H1 (cell line): ENCODE results near the gene YRDC. TPM values are rescaled to one million over a fixed set of nuclear protein-coding genes. Genes with fewer than 3 reads are reported as not detected.

Experiments used
- CTCF ChIA-PET: fragments of 300-600 bp; sonication (Branson Sonifier 250); formaldehyde crosslinking; loops from one replicate; lab custom pipeline; 2021; ENCODE audit not compliant: partially characterized antibody; lab: Charles Lee
- POLR2A ChIA-PET: fragments of 300-600 bp; sonication (Branson Sonifier 250); formaldehyde crosslinking; loops from one replicate; lab custom pipeline; 2021; ENCODE audit warnings: inconsistent platforms; ENCODE audit not compliant: partially characterized antibody; lab: Charles Lee
- DNase-seq, 2 experiments: peaks; one replicate each; pipeline versions ENCODE4 v3.0.0 to v3.0.0-alpha.2; 2010 to 2022; ENCODE audit warnings: low spot score in 2 of 2, low read depth in 1 of 2, mixed read lengths in 1 of 2
- FAIRE-seq: peaks from 2 replicates; lab custom pipeline; 2011; peaks lifted over from hg19 to GRCh38; lab: Jason Lieb, UNC
- H2AFZ ChIP-seq: 2 replicates; pipeline ENCODE4 v1.8.1; 2012; ENCODE audit warnings: low read length, inconsistent platforms
- H2AK5ac ChIP-seq: 2 replicates; pipeline ENCODE4 v1.6.1; 2013; ENCODE audit warnings: low read depth, low read length
- H2BK120ac ChIP-seq: replicated peaks from 2 replicates; pipeline ENCODE3; 2013; ENCODE audit warnings: low read depth, low read length, inconsistent platforms
- H2BK12ac ChIP-seq: 2 replicates; pipeline ENCODE4 v1.6.1; 2013; ENCODE audit warnings: low read depth, low read length
- H2BK15ac ChIP-seq: 2 replicates; pipeline ENCODE4 v1.6.1; 2013; ENCODE audit warnings: low read length
- H2BK20ac ChIP-seq: 2 replicates; pipeline ENCODE4 v1.6.1; 2013; ENCODE audit warnings: low read length
- H2BK5ac ChIP-seq: 2 replicates; pipeline ENCODE4 v1.6.1; 2013; ENCODE audit warnings: low read depth, low read length
- H3K14ac ChIP-seq: 2 replicates; pipeline ENCODE4 v1.6.1; 2013; ENCODE audit warnings: inconsistent platforms; ENCODE audit not compliant: insufficient read length
- H3K18ac ChIP-seq: 2 replicates; pipeline ENCODE4 v1.6.1; 2013; ENCODE audit warnings: low read length; ENCODE audit errors: extremely low read depth
- H3K23ac ChIP-seq: 2 replicates; pipeline ENCODE4 v1.6.1; 2013; ENCODE audit warnings: inconsistent platforms; ENCODE audit not compliant: insufficient read length
- H3K23me2 ChIP-seq: 2 replicates; pipeline ENCODE4 v1.6.1; 2013; ENCODE audit warnings: low read depth, low read length
- H3K27ac ChIP-seq: 2 replicates; pipeline ENCODE4 v1.6.1; 2011; ENCODE audit warnings: low read depth, low read length, inconsistent platforms
- H3K27me3 ChIP-seq, 4 experiments: replicated peaks in 1 of 4; 1 replicate in 1 of 4; 2 replicates in 3 of 4; pipeline versions ENCODE4 v1.6.1 to v1.8.1; 2011 to 2013; ENCODE audit warnings: low read length in 3 of 4, mild to moderate bottlenecking in 3 of 4, inconsistent platforms in 2 of 4, mixed read lengths in 2 of 4, moderate library complexity in 1 of 4; ENCODE audit not compliant: control insufficient read depth in 3 of 4, insufficient read depth in 3 of 4; ENCODE audit errors: extremely low read depth in 1 of 4
- H3K36me3 ChIP-seq, 4 experiments: 2 replicates each; pipeline versions ENCODE4 v1.6.1 to v1.8.1; 2011 to 2013; ENCODE audit warnings: mild to moderate bottlenecking in 4 of 4, low read length in 3 of 4, moderate library complexity in 2 of 4, control low read depth in 1 of 4, inconsistent platforms in 1 of 4; ENCODE audit not compliant: insufficient read depth in 4 of 4, control insufficient read depth in 2 of 4
- H3K4ac ChIP-seq: replicated peaks from 2 replicates; pipeline ENCODE3; 2013; ENCODE audit warnings: low read length, low read depth, mixed read lengths, inconsistent platforms; ENCODE audit not compliant: insufficient read length
- H3K4me1 ChIP-seq, 4 experiments: replicated peaks in 1 of 4; 1 replicate in 1 of 4; 2 replicates in 3 of 4; pipeline versions ENCODE4 v1.6.1 to v1.8.1; 2011 to 2013; ENCODE audit warnings: low read length in 3 of 4, inconsistent platforms in 2 of 4, mixed read lengths in 1 of 4; ENCODE audit not compliant: insufficient read depth in 4 of 4, control insufficient read depth in 3 of 4
- H3K4me2 ChIP-seq, 2 experiments: 2 replicates each; pipeline versions ENCODE4 v1.6.1 to v1.8.1; 2011 to 2013; ENCODE audit warnings: low read depth in 2 of 2, low read length in 2 of 2, control low read depth in 1 of 2, inconsistent platforms in 1 of 2, mild to moderate bottlenecking in 1 of 2; ENCODE audit not compliant: insufficient read depth in 1 of 2
- H3K4me3 ChIP-seq, 4 experiments: fragments of 200-600, 300-600 bp in 1 of 4; sonication (generic), shearing (Covaris generic), sonication (Bioruptor Twin) in 1 of 4; 2 replicates each; pipeline versions ENCODE4 v1.5.1 to v1.8.1; 2011 to 2016; ENCODE audit warnings: low read length in 4 of 4, low read depth in 3 of 4, control low read depth in 2 of 4, inconsistent platforms in 2 of 4, mild to moderate bottlenecking in 2 of 4, mixed read lengths in 1 of 4, moderate library complexity in 1 of 4; ENCODE audit not compliant: insufficient read depth in 2 of 4; ENCODE audit errors: extremely low read depth in 1 of 4
- H3K56ac ChIP-seq: replicated peaks from 2 replicates; pipeline ENCODE3; 2013; ENCODE audit warnings: low read depth, mild to moderate bottlenecking, mixed read lengths, low read length, inconsistent platforms; ENCODE audit not compliant: insufficient read length
- H3K79me1 ChIP-seq: 2 replicates; pipeline ENCODE4 v1.6.1; 2013; ENCODE audit warnings: low read depth, low read length, control low read depth
- H3K79me2 ChIP-seq, 2 experiments: 2 replicates each; pipeline versions ENCODE4 v1.6.1 to v1.8.1; 2012 to 2013; ENCODE audit warnings: low read length in 2 of 2, mild to moderate bottlenecking in 2 of 2, inconsistent platforms in 1 of 2; ENCODE audit not compliant: insufficient read depth in 2 of 2, control insufficient read depth in 1 of 2
- H3K9ac ChIP-seq, 4 experiments: replicated peaks in 1 of 4; 1 replicate in 1 of 4; 2 replicates in 3 of 4; pipeline versions ENCODE4 v1.6.1 to v1.8.1; 2011 to 2013; ENCODE audit warnings: low read depth in 3 of 4, low read length in 3 of 4, control low read depth in 2 of 4, mild to moderate bottlenecking in 2 of 4, moderate library complexity in 2 of 4, inconsistent platforms in 1 of 4; ENCODE audit errors: extremely low read depth in 1 of 4
- H3K9me3 ChIP-seq, 2 experiments: 2 replicates each; pipeline versions ENCODE4 v1.6.1 to v1.8.1; 2012 to 2013; ENCODE audit warnings: mild to moderate bottlenecking in 2 of 2, moderate library complexity in 2 of 2, control low read depth in 1 of 2, inconsistent platforms in 1 of 2, low read depth in 1 of 2, low read length in 1 of 2, mixed read lengths in 1 of 2; ENCODE audit not compliant: insufficient read depth in 2 of 2
- H4K20me1 ChIP-seq, 2 experiments: replicated peaks in 1 of 2; 2 replicates each; pipeline versions ENCODE3 to v1.8.1; 2011 to 2013; ENCODE audit warnings: inconsistent platforms in 2 of 2, low read length in 2 of 2, mild to moderate bottlenecking in 1 of 2; ENCODE audit not compliant: insufficient read depth in 2 of 2, control insufficient read depth in 1 of 2
- H4K5ac ChIP-seq: 2 replicates; pipeline ENCODE4 v1.6.1; 2013; ENCODE audit warnings: low read length, low read depth, mixed read lengths, inconsistent platforms; ENCODE audit not compliant: insufficient read length
- H4K8ac ChIP-seq: 2 replicates; pipeline ENCODE4 v1.8.0; 2013; ENCODE audit warnings: mild to moderate bottlenecking, moderate library complexity, low read length, inconsistent platforms; ENCODE audit not compliant: insufficient read depth; ENCODE audit errors: extremely low read depth
- H4K91ac ChIP-seq: replicated peaks from 2 replicates; pipeline ENCODE3; 2013; ENCODE audit warnings: low read length, mixed read lengths, inconsistent platforms; ENCODE audit not compliant: insufficient read length
- ASH2L ChIP-seq: fragments of 200-600, 300-600 bp; sonication (generic); IDR thresholded peaks from one replicate; pipeline ENCODE4 v1.7.1; 2017; ENCODE audit warnings: low read length
- EZH2 ChIP-seq: fragments of 200-600 bp; sonication (generic); IDR thresholded peaks from 2 replicates; pipeline ENCODE4 v1.7.1; 2012; ENCODE audit warnings: low read depth, mild to moderate bottlenecking, moderate library complexity, low read length, inconsistent platforms; ENCODE audit not compliant: severe bottlenecking
- KDM4A ChIP-seq: IDR thresholded peaks from one replicate; pipeline ENCODE4 v1.7.1; 2012; ENCODE audit warnings: low read depth, mild to moderate bottlenecking, moderate library complexity, low read length, inconsistent platforms; ENCODE audit not compliant: severe bottlenecking
- SUZ12 ChIP-seq: fragments of 200-600 bp; sonication (generic); IDR thresholded peaks from 2 replicates; pipeline ENCODE4 v1.6.1; 2012; ENCODE audit warnings: mild to moderate bottlenecking, inconsistent platforms, low read length, moderate library complexity, mixed read lengths
- WGBS, 2 experiments: shearing (Covaris generic) in 1 of 2; methylation state at CpG; one replicate each; pipeline versions ENCODE4 v1.1.6 to v1.1.7; 2013 to 2015; ENCODE audit warnings: low lambda C conversion rate in 2 of 2, mixed read lengths in 2 of 2, inconsistent platforms in 1 of 2, low coverage in 1 of 2, missing lambda C conversion rate in 1 of 2; ENCODE audit not compliant: insufficient replicate concordance in 2 of 2, insufficient coverage in 1 of 2, insufficient read length in 1 of 2; ENCODE audit errors: extremely low coverage in 1 of 2, missing lambda C conversion rate in 1 of 2; 5-methylcytosine and 5-hydroxymethylcytosine counted together
- polyA plus RNA-seq, 7 experiments: library from polyadenylated mRNA; depleted of rRNA in 3 of 7; stranded (reverse) in 5 of 7; unstranded in 2 of 7; fragments of >200 nt in 5 of 7; fragments of 200-250 nt in 2 of 7; gene quantifications; 1 replicate in 5 of 7; 2 replicates in 1 of 7; 4 replicates in 1 of 7; pipeline versions ENCODE4 v1.2.1 to v1.2.3, GENCODE V29; 2011 to 2013; ENCODE audit warnings: missing spikeins in 2 of 7, mixed read lengths in 2 of 7
- total RNA-seq: library from RNA; stranded (reverse); fragmentation: NEBNext Ultra II Directional; extraction: Animal tissue kit (Norgen Biotek cat#: 25700); gene quantifications from 2 replicates; pipeline ENCODE4 v1.2.1, GENCODE V29; 2021

Gene YRDC
- total and polyA plus RNA-seq, 2 of the 8 experiments (the other 6 are each of a cell fraction or from before 2014, with no cell fraction given): 21.1 to 21.6 TPM

GRCh38 chr1:37763791-37764413, 44.1 kb downstream of the YRDC start:
- H2AFZ ChIP-seq: no peak overlapping the region
- POLR2A ChIA-PET: interaction anchor here (0.7 to 4.5 kb wide), 3 partner anchors 31 to 43 kb away, joined by 3 to 23 read pairs (median 5); partner anchors contain the start of genes C1orf122 and YRDC

More at GRCh38 chr1:37763791-37764413, 44.1 kb downstream of the YRDC start:
- H3K79me1 ChIP-seq: no peaks in the 10 kb centered on the region
- H2BK5ac ChIP-seq: no peak overlapping the region
- H4K5ac ChIP-seq: no peak overlapping the region
- H2BK120ac ChIP-seq: no peak overlapping the region
- H3K23me2 ChIP-seq: peaks cover 15% of the 10 kb centered on the region; the same call in 1 of the 2 replicates
- CTCF ChIA-PET: interaction anchor here (0.6 to 2.9 kb wide), 5 partner anchors 26 to 316 kb away, joined by 3 to 11 read pairs (median 4); no protein-coding TSS in a partner anchor
- FAIRE-seq (no peak), DNase-seq (peak in 1 of 2 experiments; percentile 49)
- H3K56ac ChIP-seq: no peak overlapping the region
- no peak overlapping the region for H4K91ac ChIP-seq
- H3K9ac ChIP-seq: no peak overlapping the region
- 0 out of 8 replicates have a peak overlapping the region, but pooled peaks of 1 of the 4 experiments have one; percentile 1 for H3K4me3 ChIP-seq
- H3K4me2 ChIP-seq: peak overlapping the region; percentile 80 to 87; a peak in 3 of 4 replicates
- H3K18ac ChIP-seq: no peak overlapping the region
- peaks cover 0 to 13% of the 10 kb centered on the region in 2 experiments for H4K20me1 ChIP-seq
- H2AK5ac ChIP-seq: no peak overlapping the region
- H3K9me3 ChIP-seq: no peaks in the 10 kb centered on the region
- H3K14ac ChIP-seq: no peak overlapping the region
- WGBS, 2 experiments: 39% methylated on average over 25 of the region's 25 CpGs; no CpG with 5 or more reads in 1 of the 2 experiments
- H3K4me1 ChIP-seq: peaks cover 6 to 13% (median 10%) of the 10 kb centered on the region in 4 experiments; a peak in 6 of 7 replicates
- peaks cover 15 to 79% (median 58%) of the 10 kb centered on the region in 4 experiments for H3K27me3 ChIP-seq
- no peaks in the 10 kb centered on the region for H3K79me2 ChIP-seq
- H2BK15ac ChIP-seq: no peak overlapping the region
- no peak overlapping the region for H3K27ac ChIP-seq
- no peak overlapping the region for H3K23ac ChIP-seq
- peak; percentile 42; the same call in 1 of the 2 replicates for TF ChIP-seq SUZ12
- peak; percentile 3 for TF ChIP-seq KDM4A
- peak; percentile 37 for TF ChIP-seq EZH2
- TF ChIP-seq ASH2L: no peak
- no peak overlapping the region for H2BK12ac ChIP-seq
- no peak overlapping the region for H3K4ac ChIP-seq
- H4K8ac ChIP-seq: no peak overlapping the region
- no peak overlapping the region for H2BK20ac ChIP-seq
- H3K36me3 ChIP-seq: no peaks in the 10 kb centered on the region
